HG02870 (cell line): Measurements from ENCODE around the gene CGNL1.

Source experiments
- ATAC-seq: cut with Tn5 transposase; IDR thresholded peaks from one replicate; pipeline ENCODE4 v1.9.1; 2021; ENCODE audit warnings: mild to moderate bottlenecking, moderate library complexity; ENCODE audit not compliant: unreplicated experiment

Gene CGNL1

GRCh38 chr15:57542505-57542817 is 166.2 kb downstream of the CGNL1 start:
- no peak for ATAC-seq

- ATAC-seq, result no peak
Measured at GRCh38 chr15:57544848-57545480, 168.7 kb downstream of the CGNL1 start.

- ATAC-seq, result no peak
Measured at GRCh38 chr15:57545995-57546394, 169.7 kb downstream of the CGNL1 start.

- no peak for ATAC-seq
Measured at GRCh38 chr15:57547243-57547755, 171.0 kb downstream of the CGNL1 start.

- no peak for ATAC-seq
Measured at GRCh38 chr15:57548351-57548750, 172.0 kb downstream of the CGNL1 start.

GRCh38 chr15:57548835-57549234 is 172.5 kb downstream of the CGNL1 start:
- no peak for ATAC-seq

GRCh38 chr15:57549935-57550334 is 173.6 kb downstream of the CGNL1 start:
- ATAC-seq, result no peak

- no peak for ATAC-seq
Measured at GRCh38 chr15:57550640-57551039, 174.3 kb downstream of the CGNL1 start.

GRCh38 chr15:57551715-57552677 is 175.7 kb downstream of the CGNL1 start:
- no peak for ATAC-seq

GRCh38 chr15:57552678-57553334 is 176.5 kb downstream of the CGNL1 start:
- no peak for ATAC-seq

- ATAC-seq, result no peak
Measured at GRCh38 chr15:57553526-57553925, 177.2 kb downstream of the CGNL1 start.

- ATAC-seq, result no peak
Measured at GRCh38 chr15:57554063-57554811, 177.9 kb downstream of the CGNL1 start.

- ATAC-seq, result no peak
Measured at GRCh38 chr15:57554812-57555179, 178.5 kb downstream of the CGNL1 start.

GRCh38 chr15:57555270-57555669 is 179.0 kb downstream of the CGNL1 start:
- ATAC-seq, result no peak

- ATAC-seq, result no peak
Measured at GRCh38 chr15:57556040-57556439, 179.7 kb downstream of the CGNL1 start.

GRCh38 chr15:57557267-57557666 is 181.0 kb downstream of the CGNL1 start:
- ATAC-seq, result no peak

GRCh38 chr15:57557810-57558209 is 181.5 kb downstream of the CGNL1 start:
- ATAC-seq, result no peak

- ATAC-seq, result no peak
Measured at GRCh38 chr15:57559875-57560274, 183.6 kb downstream of the CGNL1 start.

GRCh38 chr15:57561041-57561711 is 184.9 kb downstream of the CGNL1 start:
- ATAC-seq, result peak; percentile 74

GRCh38 chr15:57562196-57562769 is 186.0 kb downstream of the CGNL1 start:
- ATAC-seq, result no peak
